GM23338 (cell line): ENCODE results near the gene FASTKD3.

Experiments used
- CTCF ChIP-seq, 2 experiments: fragments of 200-600 bp in 1 of 2; sonication (generic) in 1 of 2; conservative IDR thresholded peaks; 2 replicates each; pipeline versions ENCODE4 v1.5.1 to v1.6.1; 2016 to 2017; ENCODE audit warnings: antibody characterized with exemption in 2 of 2, low read depth in 2 of 2, mild to moderate bottlenecking in 2 of 2, moderate library complexity in 1 of 2
- REST ChIP-seq: IDR thresholded peaks from one replicate; pipeline ENCODE4 v1.6.1; 2018; ENCODE audit warnings: antibody characterized with exemption; ENCODE audit not compliant: unreplicated experiment

- no peak for TF ChIP-seq CTCF (conservative IDR thresholded peaks at IDR 0.05; ENCODE audit: low read depth in 2 of 2)
- no peak for TF ChIP-seq REST
These were observed 42.1 kb upstream of the FASTKD3 start for GRCh38 chr5:7910738-7911428.
